ENCODE measurements around the gene BRWD1. TPM values are rescaled to one million over a fixed set of nuclear protein-coding genes. Genes with fewer than 3 reads are reported as not detected.
"Not testable (repeated sequence)": the region's sequence is repeated elsewhere in the genome, so short reads cannot be mapped to it uniquely, and the experiment has no call there.

BRWD1 gene
- polyA plus RNA-seq, 3 donors, result 46.4 to 53.0 (median 50.4) TPM

DNA sequence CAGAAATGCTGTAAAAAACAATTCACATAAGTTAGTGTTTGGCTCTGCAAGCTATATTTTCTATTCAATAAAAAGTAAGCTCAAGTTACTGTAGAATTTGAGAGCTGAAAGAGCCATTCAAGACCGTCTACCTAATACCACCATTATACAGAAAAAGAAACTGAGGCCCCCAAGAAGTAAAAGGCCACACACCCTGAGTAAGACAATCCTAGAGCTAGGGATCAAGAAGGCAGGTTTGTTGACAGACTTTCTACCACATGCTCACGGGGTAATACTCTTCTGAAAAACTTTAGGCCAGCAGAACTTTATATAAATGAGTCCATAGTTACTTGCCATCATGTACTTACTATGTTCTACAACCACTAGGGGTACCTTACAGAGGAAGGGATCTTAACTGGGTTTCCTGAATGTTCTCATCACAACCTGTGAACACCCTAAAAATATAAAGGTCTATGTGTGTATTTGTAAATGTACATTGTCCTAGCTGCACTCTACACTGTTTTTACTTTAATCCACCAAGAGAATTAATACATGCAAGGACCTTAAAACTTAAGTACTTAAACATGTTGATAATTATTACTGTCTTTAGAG is 132.9 kb downstream of the BRWD1 start:
- no peak for DNase-seq (ENCODE audit: low read depth in 3 of 3, low spot score in 2 of 3)

DNA sequence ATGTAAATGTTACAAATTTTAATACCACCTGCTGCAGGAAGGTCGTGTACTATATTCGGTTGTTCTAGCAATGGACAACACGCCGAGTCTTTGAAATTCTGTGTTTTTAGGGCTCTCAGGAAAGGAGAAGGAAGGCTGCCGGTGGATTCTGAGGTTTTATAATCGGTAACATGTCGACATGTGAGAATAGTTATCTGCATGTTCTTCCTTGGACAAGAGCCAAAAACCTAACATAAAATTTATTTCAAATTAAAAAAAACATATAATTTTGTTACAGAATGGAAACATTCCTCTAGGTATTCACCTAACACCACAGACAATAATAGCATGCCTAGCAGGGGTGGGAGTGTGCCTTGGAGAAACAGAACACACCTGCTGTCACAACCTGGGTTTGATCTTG is 135.0 kb downstream of the BRWD1 start:
- DNase-seq (ENCODE audit: low read depth in 3 of 3, low spot score in 2 of 3), result no peak

DNA sequence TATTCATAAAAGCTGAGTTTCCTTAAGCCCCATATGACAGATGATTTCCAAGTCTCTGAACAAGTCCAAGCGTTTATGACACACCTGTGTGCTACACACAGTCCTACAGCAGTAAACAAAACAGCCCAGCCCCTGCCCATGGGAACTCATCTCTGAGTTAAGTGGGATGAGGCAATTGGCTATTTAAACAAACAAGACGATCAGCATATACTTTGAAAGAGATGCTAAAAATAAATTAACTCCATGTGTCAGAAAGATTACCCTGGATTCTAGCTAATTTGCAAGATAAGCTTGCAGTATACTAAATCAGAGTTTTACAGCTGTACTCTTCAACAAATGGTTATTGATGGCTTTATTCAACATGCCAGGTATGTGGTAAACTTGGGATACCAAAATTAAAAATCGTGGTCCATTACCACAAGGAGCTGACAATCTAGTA is 137.1 kb downstream of the BRWD1 start:
- DNase-seq (ENCODE audit: low read depth in 3 of 3, low spot score in 2 of 3), result no peak

DNA sequence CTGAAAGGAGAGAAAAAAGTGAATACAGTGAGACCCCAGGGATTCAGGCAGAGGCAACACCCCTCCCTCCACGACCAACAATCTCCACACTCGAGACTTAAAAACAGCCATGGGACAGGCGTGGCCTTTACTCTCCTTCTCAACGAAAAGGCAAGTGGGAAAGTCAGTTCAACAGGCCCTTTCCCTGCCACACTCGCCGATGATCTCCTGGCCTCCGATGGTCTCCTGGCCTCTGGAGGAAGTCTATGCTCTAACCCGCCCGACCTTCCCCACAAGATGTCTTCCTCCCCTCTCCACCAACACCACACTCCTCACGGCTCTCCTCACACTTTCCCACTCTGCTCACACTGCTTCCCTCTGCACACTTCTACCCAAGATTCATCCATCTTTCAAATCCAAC is 137.8 kb downstream of the BRWD1 start:
- DNase-seq (ENCODE audit: low read depth in 3 of 3, low spot score in 2 of 3), result no peak

DNA sequence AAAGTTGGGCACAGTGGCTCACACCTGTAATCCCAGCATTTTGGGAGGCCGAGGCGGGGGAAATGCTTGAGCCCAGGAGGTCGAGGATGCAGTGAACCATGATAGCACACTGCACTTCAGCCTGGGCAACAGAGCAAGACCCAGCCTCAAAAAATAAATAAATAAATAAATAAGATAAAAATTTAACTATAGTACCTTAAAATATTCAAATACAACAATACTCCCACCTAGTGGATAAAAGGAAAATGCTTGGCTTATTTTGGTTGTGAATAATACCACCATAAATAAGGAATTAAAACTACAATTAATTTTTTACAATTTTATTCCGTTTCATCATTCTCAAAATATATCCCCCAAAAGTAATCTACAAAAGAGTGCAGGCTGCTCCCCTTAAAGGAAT is 138.3 kb downstream of the BRWD1 start:
- DNase-seq (ENCODE audit: low read depth in 3 of 3, low spot score in 2 of 3), result no peak

- DNase-seq (ENCODE audit: low read depth in 3 of 3, low spot score in 2 of 3), result no peak
These were observed 139.4 kb downstream of the BRWD1 start for GRCh38 chr21:39173716-39174680.

- no peak for DNase-seq (ENCODE audit: low read depth in 3 of 3, low spot score in 2 of 3)
These were observed 143.5 kb downstream of the BRWD1 start for GRCh38 chr21:39169906-39170305.

- no peak for DNase-seq (ENCODE audit: low read depth in 3 of 3, low spot score in 2 of 3)
These were observed 144.6 kb downstream of the BRWD1 start for GRCh38 chr21:39168800-39169199.

DNA sequence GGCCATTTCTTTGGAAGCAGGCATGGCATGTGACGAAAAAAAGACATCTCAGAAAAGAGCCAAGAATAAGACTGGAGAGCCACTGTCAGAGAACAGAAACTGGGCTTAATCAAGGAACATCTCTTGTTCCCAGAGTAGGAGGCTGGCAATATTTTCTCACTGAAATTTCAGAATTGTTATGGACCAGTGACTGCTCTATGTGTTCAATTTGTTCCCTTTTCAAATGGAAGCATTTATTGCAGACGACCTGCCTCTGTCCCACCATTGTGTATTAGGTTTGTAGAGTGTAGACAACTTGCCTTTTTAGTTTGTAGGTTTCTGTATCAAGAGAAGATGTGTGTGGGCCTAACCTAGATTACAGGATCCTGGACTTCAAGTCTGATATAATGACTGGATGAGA is 148.9 kb downstream of the BRWD1 start:
- no peak for DNase-seq (ENCODE audit: low read depth in 3 of 3, low spot score in 2 of 3)

DNA sequence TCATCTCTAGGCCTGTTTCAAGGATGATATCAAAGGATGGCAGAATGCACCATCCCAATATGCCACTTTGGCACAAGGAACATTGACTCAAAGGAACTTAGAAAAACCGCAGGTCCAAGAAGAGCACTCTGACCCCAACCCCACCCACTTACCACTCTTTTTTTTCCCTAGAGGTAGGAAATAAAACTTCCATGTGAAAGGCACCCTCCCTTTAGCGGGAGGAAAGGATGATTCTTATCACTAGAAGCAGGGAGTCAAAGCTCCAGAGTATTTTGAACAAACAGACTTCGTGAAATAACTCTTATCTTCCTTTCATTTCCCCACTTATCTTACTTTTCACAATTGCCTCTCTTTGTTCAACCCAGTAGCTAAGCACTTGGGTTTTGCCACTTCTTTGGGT is 152.4 kb downstream of the BRWD1 start:
- DNase-seq (ENCODE audit: low read depth in 3 of 3, low spot score in 2 of 3), result no peak

GRCh38 chr21:39159342-39160063 is 153.9 kb downstream of the BRWD1 start:
- DNase-seq (ENCODE audit: low read depth in 3 of 3, low spot score in 2 of 3), result no peak

- DNase-seq (ENCODE audit: low read depth in 3 of 3, low spot score in 2 of 3), result not testable (repeated sequence)
These were observed 156.2 kb downstream of the BRWD1 start for GRCh38 chr21:39157241-39157640.

GRCh38 chr21:39156024-39156423 is 157.4 kb downstream of the BRWD1 start:
- no peak for DNase-seq (ENCODE audit: low read depth in 3 of 3, low spot score in 2 of 3)

GRCh38 chr21:39155578-39155977 is 157.9 kb downstream of the BRWD1 start:
- DNase-seq (ENCODE audit: low read depth in 3 of 3, low spot score in 2 of 3), result no peak

DNA sequence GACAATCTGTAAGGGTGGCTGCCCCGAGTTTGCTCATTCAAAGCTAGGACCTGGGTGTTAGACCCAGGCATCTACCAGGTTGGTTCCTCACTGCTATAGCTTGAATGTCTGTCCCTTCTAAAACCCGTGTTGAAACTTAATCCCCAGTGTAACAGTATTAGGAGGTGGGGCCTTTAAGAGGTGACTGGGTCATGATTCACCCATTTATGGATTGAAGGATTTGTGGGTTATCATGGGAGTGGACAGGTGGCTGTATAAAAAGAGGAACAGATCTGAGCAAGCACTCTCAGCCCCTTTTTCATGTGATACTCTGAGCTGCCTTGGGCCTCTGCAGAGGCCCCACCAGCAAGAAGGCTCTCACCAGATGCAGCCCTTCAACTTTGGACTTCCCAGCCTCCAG is 159.6 kb downstream of the BRWD1 start:
- no peak for DNase-seq (ENCODE audit: low read depth in 3 of 3, low spot score in 2 of 3)

- DNase-seq (ENCODE audit: low read depth in 3 of 3, low spot score in 2 of 3), result no peak
These were observed 160.1 kb downstream of the BRWD1 start for GRCh38 chr21:39153373-39153772.

DNA sequence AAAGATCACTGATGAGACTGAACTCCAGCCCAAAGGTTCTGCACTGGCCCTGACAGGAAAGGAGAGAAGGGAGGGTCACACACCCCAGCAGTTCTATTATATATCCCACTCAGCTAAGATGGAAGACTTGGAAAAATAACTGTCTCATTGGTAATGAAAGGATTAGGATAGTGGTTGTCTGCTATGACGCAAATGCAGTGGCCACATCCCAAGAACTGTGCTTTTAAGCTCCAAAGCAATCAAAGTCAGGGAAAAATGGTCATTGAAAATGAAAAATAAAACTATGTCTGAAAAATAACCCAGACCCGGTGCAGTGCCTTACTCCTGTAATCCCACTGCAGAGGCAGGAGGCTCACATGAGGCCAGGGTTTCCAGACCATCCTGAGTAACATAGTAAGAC is 161.2 kb downstream of the BRWD1 start:
- no peak for DNase-seq (ENCODE audit: low read depth in 3 of 3, low spot score in 2 of 3)

- no peak for DNase-seq (ENCODE audit: low read depth in 3 of 3, low spot score in 2 of 3)
These were observed 162.6 kb downstream of the BRWD1 start for GRCh38 chr21:39150877-39151276.

DNA sequence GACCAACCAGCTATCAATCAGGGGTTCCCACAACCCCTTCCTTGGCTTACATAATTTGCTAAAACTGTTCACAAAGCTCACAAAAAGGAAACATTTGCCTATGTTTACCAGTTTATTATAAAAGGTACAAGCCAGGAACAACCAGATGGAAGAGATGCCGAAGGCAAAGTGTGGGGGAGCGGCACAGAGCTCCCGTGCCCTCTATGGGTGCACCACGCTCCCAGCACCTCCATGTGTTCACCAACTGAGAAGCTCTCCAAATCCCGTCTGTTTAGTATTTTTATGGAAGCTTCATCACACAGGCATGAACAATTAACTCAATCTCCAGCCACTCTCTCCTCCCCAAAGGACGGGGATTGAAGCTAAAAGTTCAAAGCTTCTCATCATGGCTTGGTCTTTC is 163.1 kb downstream of the BRWD1 start:
- no peak for DNase-seq (ENCODE audit: low read depth in 3 of 3, low spot score in 2 of 3)

GRCh38 chr21:39149882-39150281 is 163.6 kb downstream of the BRWD1 start:
- DNase-seq (ENCODE audit: low read depth in 3 of 3, low spot score in 2 of 3), result no peak

DNA sequence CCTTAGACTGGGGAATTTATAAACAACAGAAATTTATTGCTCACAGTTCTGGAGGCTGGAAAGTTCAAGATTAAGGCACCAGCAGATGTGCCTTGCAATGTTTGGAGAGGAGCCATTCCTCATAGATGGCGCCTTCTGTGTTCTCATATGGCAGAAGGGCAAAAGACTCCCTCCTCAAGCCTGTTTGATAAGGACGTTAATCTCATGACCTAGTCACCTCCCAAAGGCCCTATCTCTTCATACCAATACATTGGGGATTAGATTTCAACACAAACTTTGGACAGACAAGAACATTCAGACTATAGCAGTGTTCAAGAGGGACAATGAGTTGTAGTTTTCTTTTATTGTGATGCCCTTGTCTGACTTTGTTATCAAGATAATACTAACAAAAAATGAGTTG is 164.5 kb downstream of the BRWD1 start:
- no peak for DNase-seq (ENCODE audit: low read depth in 3 of 3, low spot score in 2 of 3)
